DOHH2 (cell line): Measurements from ENCODE around the gene HYDIN.

Source experiments
- H3F3A ChIP-seq: fragments of 200-600 bp; sonication (generic), shearing (Covaris generic); 2 replicates; pipeline ENCODE4 v1.6.0; 2016; ENCODE audit warnings: antibody characterized with exemption, mild to moderate bottlenecking; ENCODE audit not compliant: control insufficient read depth, insufficient read depth
- H3K27ac ChIP-seq: fragments of 200-600 bp; sonication (generic); 2 replicates; pipeline ENCODE4 v1.5.1; 2014; ENCODE audit warnings: low read depth, mild to moderate bottlenecking, low read length, moderate library complexity
- H3K27me3 ChIP-seq: fragments of 200-600 bp; sonication (generic); 2 replicates; pipeline ENCODE4 v1.6.1; 2014; ENCODE audit warnings: mild to moderate bottlenecking, low read length, mixed read lengths; ENCODE audit not compliant: control insufficient read depth
- H3K36me3 ChIP-seq: fragments of 200-600 bp; sonication (generic); 2 replicates; pipeline ENCODE4 v1.6.1; 2014; ENCODE audit warnings: mild to moderate bottlenecking, low read length, moderate library complexity, mixed read lengths; ENCODE audit not compliant: control insufficient read depth
- H3K4me1 ChIP-seq: fragments of 200-600 bp; sonication (generic); 2 replicates; pipeline ENCODE4 v1.6.1; 2014; ENCODE audit warnings: mild to moderate bottlenecking, low read length, mixed read lengths; ENCODE audit not compliant: control insufficient read depth
- H3K4me2 ChIP-seq: fragments of 200-600 bp; sonication (generic); 2 replicates; pipeline ENCODE4 v1.6.0; 2014; ENCODE audit warnings: mild to moderate bottlenecking, low read length, moderate library complexity
- H3K4me3 ChIP-seq: fragments of 200-600 bp; sonication (generic); 2 replicates; pipeline ENCODE4 v1.5.1; 2014; ENCODE audit warnings: mild to moderate bottlenecking, low read length, mixed read lengths
- H3K79me2 ChIP-seq: fragments of 200-600 bp; sonication (generic); 2 replicates; pipeline ENCODE4 v1.6.1; 2014; ENCODE audit warnings: mild to moderate bottlenecking, low read length, mixed read lengths; ENCODE audit not compliant: control insufficient read depth
- H3K9me2 ChIP-seq: fragments of 200-600 bp; sonication (generic); replicated peaks from 2 replicates; pipeline ENCODE4 v1.6.1; 2014; ENCODE audit warnings: mild to moderate bottlenecking, low read length, mixed read lengths; ENCODE audit not compliant: control insufficient read depth
- H3K9me3 ChIP-seq: fragments of 200-600 bp; sonication (generic); 2 replicates; pipeline ENCODE4 v1.6.1; 2014; ENCODE audit warnings: antibody characterized with exemption, low read length, mixed read lengths; ENCODE audit not compliant: control insufficient read depth, insufficient read depth
- H4K20me1 ChIP-seq: fragments of 200-600 bp; sonication (generic); 2 replicates; pipeline ENCODE4 v1.6.0; 2014; ENCODE audit warnings: low read depth, mild to moderate bottlenecking, antibody characterized with exemption, low read length, moderate library complexity; ENCODE audit not compliant: control insufficient read depth, insufficient read depth
- CTCF ChIP-seq: fragments of 200-600 bp; sonication (generic); IDR thresholded peaks from one replicate; pipeline ENCODE4 v1.5.1; 2014; ENCODE audit warnings: antibody characterized with exemption, mild to moderate bottlenecking, low read depth, low read length; ENCODE audit not compliant: poor library complexity, severe bottlenecking
- EZH2phosphoT487 ChIP-seq: fragments of 200-600 bp; sonication (generic); IDR thresholded peaks from 2 replicates; pipeline ENCODE4 v1.6.1; 2017; ENCODE audit warnings: borderline replicate concordance, mild to moderate bottlenecking, antibody characterized with exemption, low read length, moderate library complexity, mixed read lengths

HYDIN gene

GRCh38 chr16:71230122-71230845, at the start of gene HYDIN:
HYDIN (minus strand) TSS chr16:71230722; CDS start chr16:71186895, 43,827 bp downstream.
- H3K27ac ChIP-seq, result no peak within 1 kb of the TSS
- peaks cover 2% of the 10 kb centered on the region; the same call in 1 of the 2 replicates for H3K27me3 ChIP-seq
- H3K4me2 ChIP-seq, result no peak within 1 kb of the TSS
- H3K4me3 ChIP-seq, result no peak within 1 kb of the TSS
- no peaks in the 10 kb centered on the region for H3K79me2 ChIP-seq
- no peaks in the 10 kb centered on the region for H3K9me2 ChIP-seq
- H3K9me3 ChIP-seq, result peaks cover 16% of the 10 kb centered on the region
- H3K36me3 ChIP-seq, result no peaks in the 10 kb centered on the region
- H3K4me1 ChIP-seq, result no peaks in the 10 kb centered on the region
- H3F3A ChIP-seq, result no peaks in the 10 kb centered on the region
- TF ChIP-seq EZH2phosphoT487 (no peak), CTCF (no peak)
- H4K20me1 ChIP-seq, result no peaks in the 10 kb centered on the region

GRCh38 chr16:71276589-71277334, 46.2 kb upstream of the HYDIN start:
- H3K27me3 ChIP-seq, result no peaks in the 10 kb centered on the region; the same call in 1 of the 2 replicates
- H3K4me2 ChIP-seq, result no peak overlapping the region

GRCh38 chr16:71273384-71273783, 42.9 kb upstream of the HYDIN start:
- no peak overlapping the region for H3K4me3 ChIP-seq
- no peak for TF ChIP-seq CTCF
- TF ChIP-seq EZH2phosphoT487, result no peak
- H3K79me2 ChIP-seq, result no peaks in the 10 kb centered on the region
- H3F3A ChIP-seq, result no peaks in the 10 kb centered on the region
- H4K20me1 ChIP-seq, result no peaks in the 10 kb centered on the region
- peaks cover 8% of the 10 kb centered on the region for H3K27me3 ChIP-seq
- H3K36me3 ChIP-seq, result no peaks in the 10 kb centered on the region
- peaks cover 2% of the 10 kb centered on the region; the same call in 1 of the 2 replicates for H3K9me3 ChIP-seq
- H3K27ac ChIP-seq, result no peak overlapping the region
- no peaks in the 10 kb centered on the region for H3K4me1 ChIP-seq
- no peaks in the 10 kb centered on the region for H3K9me2 ChIP-seq
- H3K4me2 ChIP-seq, result no peak overlapping the region

More at GRCh38 chr16:71276589-71277334, 46.2 kb upstream of the HYDIN start:
- no peaks in the 10 kb centered on the region for H4K20me1 ChIP-seq
- H3F3A ChIP-seq, result no peaks in the 10 kb centered on the region
- no peaks in the 10 kb centered on the region for H3K79me2 ChIP-seq
- no peak for TF ChIP-seq EZH2phosphoT487
- TF ChIP-seq CTCF, result no peak
- H3K4me3 ChIP-seq, result no peak overlapping the region
- H3K27ac ChIP-seq, result no peak overlapping the region
- H3K9me2 ChIP-seq, result no peaks in the 10 kb centered on the region
- peaks cover 2% of the 10 kb centered on the region; the same call in 1 of the 2 replicates for H3K9me3 ChIP-seq
- no peaks in the 10 kb centered on the region for H3K4me1 ChIP-seq
- H3K36me3 ChIP-seq, result no peaks in the 10 kb centered on the region
